ENCODE measurements around the gene PGAP3.
A peak's percentile ranks its signal among the peaks of the same experiment; 100 is the strongest.

Gene PGAP3

DNA sequence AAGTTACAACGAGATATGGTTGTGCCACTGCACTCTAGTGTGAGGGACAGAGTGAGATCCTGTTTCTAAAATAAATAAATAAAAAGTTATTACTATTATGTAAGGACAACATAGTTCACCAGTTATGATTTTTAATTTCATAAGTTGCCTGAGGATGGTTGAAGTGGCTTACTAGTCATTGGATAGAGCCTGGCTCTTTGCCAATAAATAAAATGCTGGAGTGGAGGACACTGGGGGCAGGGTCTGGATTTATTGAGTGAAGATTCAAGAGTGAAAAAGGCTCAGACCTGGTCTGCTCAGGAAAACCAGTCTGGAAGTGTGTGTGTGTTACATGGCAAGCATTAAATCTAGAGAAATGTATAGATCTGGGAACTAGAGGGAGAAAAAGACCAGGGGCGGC, 48.8 kb downstream of the PGAP3 start:
- no peak for DNase-seq (ENCODE audit: low spot score)

DNA sequence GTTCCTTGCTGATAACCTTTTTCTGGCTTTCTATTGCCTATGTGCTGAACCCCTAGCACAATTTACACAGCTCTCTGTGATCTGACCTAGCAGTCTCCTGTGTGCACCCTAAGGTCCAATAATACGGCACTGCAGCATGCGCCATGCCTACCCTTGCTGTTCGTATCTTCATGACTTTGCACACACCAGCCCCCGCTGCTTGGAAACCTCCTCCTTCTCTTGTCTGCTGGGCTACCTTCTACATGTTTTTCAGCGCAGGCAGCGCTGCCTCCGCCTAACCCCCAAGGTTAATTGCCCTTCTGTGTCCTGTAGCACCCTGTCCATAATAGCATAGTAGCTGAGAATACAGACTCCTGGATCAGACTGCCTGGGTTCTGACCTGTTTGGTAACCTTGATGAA, 49.5 kb downstream of the PGAP3 start:
- DNase-seq (ENCODE audit: low spot score), result no peak

DNA sequence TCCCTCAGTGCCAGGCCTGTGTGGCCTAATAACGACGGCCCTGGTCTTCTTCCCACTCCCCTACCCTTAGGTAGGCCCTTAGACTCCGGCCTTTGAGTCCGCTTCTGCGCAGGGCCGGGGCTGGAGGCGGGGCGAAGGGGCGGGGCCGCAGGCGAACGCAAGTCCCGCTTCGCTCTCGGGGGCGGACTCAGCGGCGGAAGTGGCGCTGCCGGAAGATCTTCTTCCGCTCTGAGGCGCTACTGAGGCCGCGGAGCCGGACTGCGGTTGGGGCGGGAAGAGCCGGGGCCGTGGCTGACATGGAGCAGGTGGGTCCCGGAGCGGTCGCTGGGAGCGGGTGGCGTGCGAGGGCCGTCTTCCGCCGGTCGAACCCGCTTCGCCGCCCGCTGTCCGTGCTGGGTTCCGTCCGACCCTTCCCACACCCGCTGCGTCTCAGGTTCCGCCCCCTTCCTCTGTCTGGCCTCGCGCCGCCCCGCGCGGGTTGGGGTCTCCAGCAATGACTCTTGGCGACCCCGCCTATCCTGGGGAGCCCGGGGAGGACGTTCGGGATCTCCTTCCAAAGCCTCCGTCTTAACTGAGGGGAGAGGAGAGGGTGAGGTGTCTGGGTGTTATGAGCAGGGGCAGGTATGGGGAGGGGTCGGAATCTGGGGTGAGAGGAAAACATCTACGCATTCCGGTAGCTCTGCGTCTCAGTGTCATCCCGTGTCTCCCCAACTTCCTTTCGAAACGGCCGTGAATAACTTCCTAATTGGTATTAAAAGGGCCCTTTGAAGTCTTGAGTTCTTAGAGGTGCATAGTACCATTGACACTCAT, 50.7 kb downstream of the PGAP3 start, which contains the start of gene STARD3:
Gene STARD3, plus strand, starts transcription at position 218 of the 810 bp plus-strand sequence. CDS start 16,388 bp downstream, outside the sequence.
- peak; percentile 83 for DNase-seq (ENCODE audit: low spot score)

DNA sequence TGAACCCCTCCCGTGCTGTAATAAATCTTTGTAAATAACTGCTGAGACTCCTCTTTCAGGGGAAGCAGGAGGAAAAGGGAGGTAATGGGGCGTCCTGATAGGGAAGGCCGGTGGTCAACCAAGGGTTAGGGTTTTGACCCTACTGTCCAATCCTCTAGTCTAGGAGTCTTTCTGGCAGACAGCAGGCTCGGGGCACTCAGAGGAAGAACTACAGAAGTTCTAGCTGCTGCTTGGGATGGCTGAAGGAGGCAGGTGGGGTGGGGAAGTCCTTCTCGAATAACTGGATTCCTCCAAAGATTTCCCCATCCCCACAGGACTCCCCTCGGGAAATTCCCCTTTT, 51.3 kb downstream of the PGAP3 start:
- no peak for DNase-seq (ENCODE audit: low spot score)

DNA sequence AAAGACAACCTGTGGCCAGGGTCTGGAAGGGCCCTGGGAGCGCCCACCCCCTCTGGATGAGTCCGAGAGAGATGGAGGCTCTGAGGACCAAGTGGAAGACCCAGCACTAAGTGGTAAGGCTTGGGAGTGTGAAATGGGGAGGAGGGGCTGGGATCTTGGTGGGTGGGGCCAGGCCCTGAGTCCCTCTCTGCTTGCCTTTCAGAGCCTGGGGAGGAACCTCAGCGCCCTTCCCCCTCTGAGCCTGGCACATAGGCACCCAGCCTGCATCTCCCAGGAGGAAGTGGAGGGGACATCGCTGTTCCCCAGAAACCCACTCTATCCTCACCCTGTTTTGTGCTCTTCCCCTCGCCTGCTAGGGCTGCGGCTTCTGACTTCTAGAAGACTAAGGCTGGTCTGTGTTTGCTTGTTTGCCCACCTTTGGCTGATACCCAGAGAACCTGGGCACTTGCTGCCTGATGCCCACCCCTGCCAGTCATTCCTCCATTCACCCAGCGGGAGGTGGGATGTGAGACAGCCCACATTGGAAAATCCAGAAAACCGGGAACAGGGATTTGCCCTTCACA, 52.2 kb downstream of the PGAP3 start:
- no peak for DNase-seq (ENCODE audit: low spot score)

DNA sequence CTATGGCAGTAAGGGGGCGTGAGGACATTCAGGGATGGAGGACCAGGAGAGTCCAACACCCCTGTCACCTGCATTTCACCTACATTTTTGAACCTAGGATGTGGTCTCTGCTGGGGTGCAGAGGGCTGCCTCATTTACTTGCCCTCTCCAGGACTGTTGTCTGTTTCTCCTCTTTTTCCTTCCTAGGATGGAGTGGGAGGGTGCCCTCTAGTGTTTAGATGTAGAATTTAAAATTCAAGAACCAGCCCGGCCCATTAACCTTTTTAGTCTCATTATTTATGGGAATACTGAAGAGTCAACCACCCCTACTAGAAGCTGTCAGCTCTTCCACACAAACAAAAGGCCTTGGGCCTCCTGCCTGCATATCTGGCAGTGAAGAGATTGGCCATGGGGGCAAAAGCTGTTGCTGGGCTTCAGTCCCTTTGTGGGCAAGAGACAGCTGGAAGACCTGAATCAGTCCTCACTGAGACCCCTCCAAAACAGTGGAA, 53.4 kb downstream of the PGAP3 start:
- DNase-seq (ENCODE audit: low spot score), result peak; percentile 74

DNA sequence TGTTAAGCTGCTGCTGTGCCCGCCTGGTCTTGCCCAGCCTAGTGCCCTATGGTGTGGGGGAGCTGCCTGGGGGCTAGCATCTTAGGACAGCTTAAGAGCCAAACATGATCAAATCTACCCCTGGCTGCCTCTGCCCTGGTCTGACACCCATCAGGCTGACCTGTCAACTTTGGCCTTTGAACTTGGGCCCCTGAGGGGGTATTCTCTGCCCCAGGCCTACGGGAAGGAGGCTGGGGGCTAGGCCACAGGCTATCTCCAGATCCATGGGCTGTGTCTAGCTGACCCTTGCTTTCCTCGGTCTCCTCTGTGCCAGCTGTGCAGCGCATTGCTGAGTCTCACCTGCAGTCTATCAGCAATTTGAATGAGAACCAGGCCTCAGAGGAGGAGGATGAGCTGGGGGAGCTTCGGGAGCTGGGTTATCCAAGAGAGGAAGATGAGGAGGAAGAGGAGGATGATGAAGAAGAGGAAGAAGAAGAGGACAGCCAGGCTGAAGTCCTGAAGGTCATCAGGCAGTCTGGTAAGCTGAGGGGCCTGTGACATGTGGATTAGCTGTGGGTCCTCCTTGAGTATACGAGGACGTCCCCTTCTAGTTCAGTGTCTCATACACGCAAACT, 54.2 kb downstream of the PGAP3 start:
- no peak for DNase-seq (ENCODE audit: low spot score)

DNA sequence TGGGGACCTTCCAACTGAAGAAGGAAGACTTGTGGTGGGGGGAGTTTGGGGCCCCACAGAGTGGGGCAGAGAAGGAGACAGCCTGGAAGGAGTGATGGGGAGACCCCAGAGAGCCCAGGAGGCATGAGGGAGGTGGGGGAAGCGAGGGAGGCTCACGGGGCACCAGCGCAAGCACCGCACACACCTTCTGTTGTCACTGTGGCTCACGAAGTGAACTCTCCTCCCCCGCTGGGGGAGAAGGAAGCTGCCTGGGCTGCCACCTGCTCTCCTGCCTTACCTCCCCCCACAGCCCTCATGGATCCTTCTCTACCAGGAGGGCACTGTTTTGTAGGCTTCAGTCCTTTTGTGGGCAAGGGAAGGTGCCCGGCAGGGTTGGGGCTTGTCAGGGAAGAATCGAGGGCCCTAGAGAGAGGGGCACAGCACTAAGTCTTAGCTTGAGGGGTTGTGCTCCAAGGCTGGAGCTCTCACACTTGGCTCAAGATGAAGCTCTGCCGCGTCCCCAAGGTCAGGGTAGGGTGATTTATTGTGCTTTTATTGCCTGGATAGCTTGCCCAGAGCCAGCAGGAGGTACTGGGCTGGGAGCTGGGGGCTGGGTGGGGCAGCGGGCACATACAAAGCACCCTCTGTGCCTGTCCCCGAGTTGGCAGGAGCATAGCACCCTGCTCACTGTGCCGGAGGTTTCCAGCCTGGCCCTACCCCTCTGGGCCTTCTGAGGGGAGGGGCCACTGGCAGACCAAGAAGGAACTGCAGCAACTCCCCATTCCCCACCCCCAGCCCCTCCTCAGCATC, 55.5 kb downstream of the PGAP3 start:
- DNase-seq (ENCODE audit: low spot score), result peak; percentile 79

DNA sequence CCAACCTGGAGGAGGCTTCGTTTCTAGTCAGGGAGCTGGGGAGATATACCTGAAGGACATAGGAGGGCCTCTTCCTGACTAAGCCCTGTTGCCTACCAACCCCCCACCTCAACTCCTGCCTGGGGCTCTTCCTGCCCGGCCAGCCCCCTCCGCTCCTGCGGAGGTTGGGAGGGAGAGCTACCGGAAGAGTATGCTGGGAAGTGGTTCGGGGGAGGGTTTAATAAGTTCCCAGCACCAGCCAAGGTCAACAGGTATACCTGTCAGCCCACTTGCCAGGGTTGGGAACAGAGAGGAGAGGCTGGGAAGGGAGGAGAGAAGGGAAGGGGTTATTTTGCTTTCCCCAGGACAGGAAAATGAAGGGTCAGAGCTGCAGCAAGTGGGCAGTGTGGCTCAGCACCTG, 56.5 kb downstream of the PGAP3 start:
- DNase-seq (ENCODE audit: low spot score), result no peak

DNA sequence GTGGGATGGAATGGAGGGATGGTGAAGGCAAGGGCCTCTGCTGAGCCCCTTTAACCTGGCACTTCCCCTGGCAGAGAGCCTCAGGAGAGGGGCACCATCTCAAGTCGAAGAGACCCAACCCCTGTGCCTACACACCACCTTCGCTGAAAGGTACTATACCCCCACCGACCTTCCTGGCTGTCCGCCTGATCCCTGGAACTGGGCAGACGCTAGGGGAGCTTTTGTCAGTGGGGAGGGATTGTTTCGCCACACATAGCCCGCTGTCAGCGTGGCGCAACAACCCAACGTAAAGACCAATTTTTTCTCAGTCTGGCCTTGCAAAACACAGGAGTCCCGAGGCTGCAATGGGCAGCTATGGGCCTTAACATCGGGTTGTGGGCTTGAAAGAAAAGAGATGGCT, 58.0 kb downstream of the PGAP3 start:
- no peak for DNase-seq (ENCODE audit: low spot score)

DNA sequence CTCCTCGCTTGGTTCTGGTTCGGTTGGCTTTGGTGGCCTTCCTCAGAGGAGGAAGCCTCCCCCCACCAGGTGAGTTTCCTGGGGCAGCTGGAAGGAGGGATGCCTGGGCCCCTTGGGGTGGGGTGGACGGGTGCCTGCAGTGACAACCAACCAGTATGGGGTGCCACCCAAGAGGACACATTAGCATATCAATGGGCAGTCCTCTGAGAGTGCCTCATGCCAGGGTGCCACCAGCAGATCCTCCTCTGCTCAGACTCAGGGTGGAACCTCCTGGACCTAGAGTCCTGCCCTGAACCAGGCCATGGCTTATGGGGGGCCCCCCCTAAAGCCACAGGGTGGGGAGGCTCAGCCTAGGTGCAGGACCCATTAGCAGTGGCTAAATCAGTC, 58.4 kb downstream of the PGAP3 start:
- no peak for DNase-seq (ENCODE audit: low spot score)

DNA sequence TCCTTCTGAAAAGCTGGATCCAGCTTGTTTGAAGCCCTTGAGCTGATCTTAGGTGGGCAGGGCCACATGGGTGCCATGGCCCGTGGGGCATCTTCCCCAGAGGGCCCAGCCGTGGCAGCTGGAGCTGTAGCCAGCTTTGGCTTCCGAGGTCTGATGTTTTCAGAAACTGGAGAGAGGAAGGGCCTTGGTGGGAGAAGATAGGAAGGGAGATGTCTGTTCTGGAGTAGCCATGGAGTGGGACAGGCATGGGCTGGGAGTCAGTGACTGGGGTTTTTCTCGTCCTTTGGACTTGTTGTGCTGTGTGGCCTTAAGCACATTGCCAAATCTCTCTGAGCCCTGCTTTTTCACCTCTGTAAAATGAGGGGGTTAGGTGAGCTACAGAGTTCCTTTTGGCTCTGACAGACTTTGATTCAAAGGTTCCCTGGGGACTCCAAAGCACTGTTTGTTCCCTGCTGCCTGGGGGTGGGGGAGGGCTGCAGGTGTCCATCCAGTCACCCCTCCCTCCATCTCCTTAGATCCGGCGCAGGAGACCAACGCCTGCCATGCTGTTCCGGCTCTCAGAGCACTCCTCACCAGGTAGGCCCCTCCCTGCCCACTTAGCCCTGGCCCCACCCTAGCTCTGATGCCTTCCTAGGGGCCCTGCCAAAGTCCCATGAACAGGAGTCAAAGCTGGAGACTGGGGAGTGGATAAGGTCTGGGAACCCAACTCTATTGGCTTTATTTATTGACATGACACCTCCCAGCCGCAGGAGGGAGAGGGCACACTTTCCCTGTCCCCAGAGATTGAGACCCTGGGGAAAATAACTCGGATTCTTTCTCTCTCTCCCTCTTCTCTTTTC, 59.0 kb downstream of the PGAP3 start:
- no peak for DNase-seq (ENCODE audit: low spot score)

DNA sequence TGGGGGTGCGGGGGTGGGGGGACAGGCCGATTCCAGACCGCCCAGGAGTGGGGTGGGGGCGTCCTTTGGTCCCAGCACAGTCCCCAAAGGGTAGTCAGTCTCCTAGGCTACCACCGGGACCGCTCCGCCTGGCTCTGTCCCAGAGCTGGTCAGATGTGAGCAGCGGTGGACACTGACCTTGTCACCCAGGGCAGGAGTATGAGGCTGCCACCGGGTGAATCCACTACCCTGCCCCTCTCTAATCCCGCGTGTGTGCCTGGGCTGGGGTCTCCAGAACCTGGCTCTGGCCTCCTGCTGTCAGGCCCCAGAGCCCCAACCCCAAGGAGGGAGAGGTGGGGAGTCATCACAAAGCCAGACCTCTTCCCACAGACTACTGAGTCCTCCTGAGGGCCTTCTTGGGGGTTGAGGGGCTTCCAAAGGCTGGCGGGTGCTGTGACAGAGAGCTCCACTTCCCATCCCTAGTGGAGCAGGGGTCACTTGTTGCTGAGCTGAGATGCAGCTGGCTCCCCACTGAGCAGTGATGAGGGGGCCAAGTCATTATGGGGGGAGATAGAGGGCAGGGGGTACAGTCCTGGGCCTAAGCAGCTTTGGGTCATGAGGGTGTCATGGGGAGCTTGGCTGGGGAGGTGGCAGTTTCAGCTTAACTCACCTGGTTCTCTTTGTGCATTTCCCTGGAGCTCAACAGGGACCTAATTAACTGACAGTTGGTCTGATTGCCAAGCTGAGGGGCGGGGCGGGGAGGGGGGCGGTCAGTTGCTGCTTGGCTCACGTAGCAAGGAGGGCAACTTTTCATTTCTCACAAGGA, 59.9 kb downstream of the PGAP3 start:
- no peak for DNase-seq (ENCODE audit: low spot score)

DNA sequence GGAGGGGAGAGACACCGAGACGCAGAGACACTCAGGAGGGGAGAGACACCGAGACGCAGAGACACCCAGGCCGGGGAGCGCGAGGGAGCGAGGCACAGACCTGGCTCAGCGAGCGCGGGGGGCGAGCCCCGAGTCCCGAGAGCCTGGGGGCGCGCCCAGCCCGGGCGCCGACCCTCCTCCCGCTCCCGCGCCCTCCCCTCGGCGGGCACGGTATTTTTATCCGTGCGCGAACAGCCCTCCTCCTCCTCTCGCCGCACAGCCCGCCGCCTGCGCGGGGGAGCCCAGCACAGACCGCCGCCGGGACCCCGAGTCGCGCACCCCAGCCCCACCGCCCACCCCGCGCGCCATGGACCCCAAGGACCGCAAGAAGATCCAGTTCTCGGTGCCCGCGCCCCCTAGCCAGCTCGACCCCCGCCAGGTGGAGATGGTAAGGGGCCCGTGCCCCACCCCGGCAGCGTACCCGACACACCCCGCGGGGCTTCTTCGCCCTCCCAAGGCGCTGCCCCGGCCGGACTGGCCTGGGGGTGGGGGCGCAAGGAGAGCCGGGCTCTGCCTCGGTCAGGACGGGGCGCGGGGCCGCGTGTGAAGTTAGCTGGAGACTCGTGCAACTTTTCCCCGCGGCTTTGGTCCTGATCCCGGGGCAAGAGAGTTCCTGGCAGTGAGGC, 60.7 kb downstream of the PGAP3 start:
- DNase-seq (ENCODE audit: low spot score), result no peak

DNA sequence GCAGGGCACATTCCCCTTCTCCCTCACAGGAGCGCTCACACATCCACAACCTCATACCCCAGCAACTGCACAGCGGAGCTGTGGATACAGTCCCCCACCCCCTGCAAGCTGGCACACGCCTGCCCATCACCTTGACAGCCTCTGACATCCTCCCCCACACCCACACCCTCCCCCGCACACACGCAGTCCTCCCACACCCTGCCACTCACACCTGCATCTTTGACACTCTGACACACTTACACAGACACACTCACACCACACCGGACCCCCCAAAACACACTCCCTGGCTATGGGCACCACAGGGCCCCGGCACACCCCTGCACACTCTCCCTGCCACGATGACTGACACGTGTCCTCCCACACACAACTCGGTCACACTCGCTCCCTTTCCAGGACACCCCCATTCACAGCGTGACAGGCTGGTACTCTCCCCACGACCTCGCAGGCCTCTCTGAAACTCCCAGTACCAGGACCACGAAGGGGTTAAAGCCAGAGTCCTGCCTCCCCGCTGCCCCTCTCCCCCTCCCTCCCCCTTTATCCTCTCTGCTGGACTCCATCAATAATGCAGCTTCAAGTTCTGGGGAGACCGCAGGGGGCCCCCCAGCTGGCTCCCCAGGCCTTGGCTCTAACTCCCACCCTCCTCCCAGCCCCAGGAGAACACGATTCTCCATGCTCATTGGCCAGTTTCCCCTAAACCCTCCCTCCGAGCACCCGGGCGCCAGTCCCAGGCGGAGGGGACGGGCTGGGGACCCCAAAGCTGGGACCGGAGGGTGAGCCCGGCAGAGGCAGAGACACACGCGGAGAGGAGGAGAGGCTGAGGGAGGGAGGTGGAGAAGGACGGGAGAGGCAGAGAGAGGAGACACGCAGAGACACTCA, 61.4 kb downstream of the PGAP3 start, which contains the start of gene PPP1R1B:
Gene PPP1R1B, plus strand, starts transcription at position 782 of the 876 bp plus-strand sequence. CDS start 441 bp downstream, outside the sequence.
- no peak for DNase-seq (ENCODE audit: low spot score)

DNA sequence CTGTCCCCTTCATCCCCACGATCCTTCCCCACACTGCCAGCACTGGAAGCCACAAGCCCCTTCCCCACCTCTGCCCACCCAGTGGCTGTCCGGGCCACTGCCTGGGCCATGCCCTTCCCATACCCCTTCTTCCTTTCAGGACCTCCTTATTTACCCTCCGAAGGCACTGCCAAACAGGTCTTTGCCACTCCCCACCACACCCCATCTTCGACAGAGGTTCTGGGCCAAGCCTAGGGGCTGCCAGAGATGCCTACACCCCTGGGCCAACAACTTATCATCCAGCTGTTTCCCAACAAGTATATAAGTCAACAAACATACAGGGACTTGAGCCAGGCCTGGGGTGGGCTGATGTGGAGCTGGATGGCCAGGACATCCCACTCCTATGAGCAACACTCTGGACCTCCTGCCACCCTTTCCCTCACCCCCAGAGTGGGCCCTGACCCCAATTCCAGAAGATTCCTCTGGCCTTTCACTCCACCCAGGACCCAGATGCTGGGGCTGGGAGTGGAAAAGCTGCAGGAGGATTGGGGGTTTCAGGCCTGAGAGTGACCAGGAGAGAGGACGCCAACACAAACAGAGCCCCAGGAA, 62.6 kb downstream of the PGAP3 start:
- no peak for DNase-seq (ENCODE audit: low spot score)

DNA sequence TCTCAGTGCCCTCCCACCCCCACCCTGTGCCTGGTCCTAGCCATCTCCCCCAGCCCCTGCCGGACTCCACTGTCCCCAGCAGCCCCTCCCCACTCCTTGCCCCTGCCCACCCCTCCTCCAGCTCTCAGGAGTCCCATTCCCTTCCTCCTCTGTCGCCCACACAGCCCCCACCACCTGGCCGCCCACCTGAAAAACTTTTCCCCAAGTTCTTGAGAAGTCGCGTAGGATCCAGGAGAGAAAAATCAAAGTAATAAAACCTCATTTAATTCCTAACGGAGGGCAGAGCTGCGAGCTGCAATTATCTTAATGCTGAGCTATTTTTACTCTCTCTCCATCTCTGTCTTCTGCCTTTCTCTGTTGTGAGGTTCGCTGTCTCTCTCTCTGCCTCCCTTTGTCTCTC, 63.5 kb downstream of the PGAP3 start:
- DNase-seq (ENCODE audit: low spot score), result no peak

DNA sequence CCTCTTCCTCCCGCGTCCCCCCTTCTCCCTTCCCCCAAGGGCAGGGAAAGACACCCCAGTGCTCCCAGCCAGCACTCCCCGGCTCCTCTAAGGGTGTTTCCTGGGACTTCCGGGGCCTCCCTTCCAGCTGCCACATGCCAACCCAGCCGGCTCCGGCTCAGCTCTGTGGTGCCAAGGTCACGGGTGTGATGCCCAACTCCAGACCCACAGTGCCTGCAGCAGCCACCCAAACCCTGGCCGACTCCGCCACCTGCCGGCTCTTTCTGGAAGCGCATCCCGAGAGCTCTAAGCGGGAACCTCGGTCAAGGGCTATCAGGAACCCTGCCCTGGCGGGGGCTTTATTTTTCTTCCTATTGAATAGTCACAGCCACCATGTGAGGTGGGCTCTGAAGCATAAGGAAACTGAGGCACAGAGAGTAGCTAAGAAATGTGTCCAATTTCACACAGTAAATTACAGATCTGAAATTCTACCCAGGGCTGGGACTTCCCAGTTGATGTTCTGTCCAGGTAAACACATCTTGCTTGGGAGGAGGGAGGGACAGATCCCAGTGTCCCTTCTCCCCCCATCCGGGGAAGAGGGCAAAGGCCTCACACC, 64.4 kb downstream of the PGAP3 start:
- peak; percentile 73 for DNase-seq (ENCODE audit: low spot score)

Data from pons (tissue), 1 donor.